ENCODE measurements around the gene SPEF1.

GRCh38 chr20:3745686-3746173 lies 35.5 kb downstream of the SPEF1 start:
- TF ChIP-seq, protein P1, sequence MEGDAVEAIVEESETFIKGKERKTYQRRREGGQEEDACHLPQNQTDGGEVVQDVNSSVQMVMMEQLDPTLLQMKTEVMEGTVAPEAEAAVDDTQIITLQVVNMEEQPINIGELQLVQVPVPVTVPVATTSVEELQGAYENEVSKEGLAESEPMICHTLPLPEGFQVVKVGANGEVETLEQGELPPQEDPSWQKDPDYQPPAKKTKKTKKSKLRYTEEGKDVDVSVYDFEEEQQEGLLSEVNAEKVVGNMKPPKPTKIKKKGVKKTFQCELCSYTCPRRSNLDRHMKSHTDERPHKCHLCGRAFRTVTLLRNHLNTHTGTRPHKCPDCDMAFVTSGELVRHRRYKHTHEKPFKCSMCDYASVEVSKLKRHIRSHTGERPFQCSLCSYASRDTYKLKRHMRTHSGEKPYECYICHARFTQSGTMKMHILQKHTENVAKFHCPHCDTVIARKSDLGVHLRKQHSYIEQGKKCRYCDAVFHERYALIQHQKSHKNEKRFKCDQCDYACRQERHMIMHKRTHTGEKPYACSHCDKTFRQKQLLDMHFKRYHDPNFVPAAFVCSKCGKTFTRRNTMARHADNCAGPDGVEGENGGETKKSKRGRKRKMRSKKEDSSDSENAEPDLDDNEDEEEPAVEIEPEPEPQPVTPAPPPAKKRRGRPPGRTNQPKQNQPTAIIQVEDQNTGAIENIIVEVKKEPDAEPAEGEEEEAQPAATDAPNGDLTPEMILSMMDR (IDR thresholded peaks at IDR 0.05): no peak
- no peak for TF ChIP-seq POLR2A (IDR thresholded peaks at IDR 0.05)
